GM18951 (cell line): ENCODE data around the gene ABCA8.
"Not testable (repeated sequence)": the region's sequence is repeated elsewhere in the genome, so short reads cannot be mapped to it uniquely, and the experiment has no call there.

Experiments used
- POLR2A ChIP-seq: IDR thresholded peaks from 4 replicates; pipeline ENCODE4 v1.6.1; 2011; ENCODE audit warnings: mild to moderate bottlenecking; ENCODE audit not compliant: insufficient read length, insufficient read depth; ENCODE audit errors: extremely low read depth
- in situ Hi-C: fragments of 300-500 bp; cut with MboI; formaldehyde crosslinking; loops from one replicate; pipeline ENCODE4 v1.12.0; 2022; ENCODE audit warnings: low sequenced_read_pairs, mixed read lengths, inconsistent platforms; ENCODE audit not compliant: unreplicated experiment

ABCA8 gene, protein sequence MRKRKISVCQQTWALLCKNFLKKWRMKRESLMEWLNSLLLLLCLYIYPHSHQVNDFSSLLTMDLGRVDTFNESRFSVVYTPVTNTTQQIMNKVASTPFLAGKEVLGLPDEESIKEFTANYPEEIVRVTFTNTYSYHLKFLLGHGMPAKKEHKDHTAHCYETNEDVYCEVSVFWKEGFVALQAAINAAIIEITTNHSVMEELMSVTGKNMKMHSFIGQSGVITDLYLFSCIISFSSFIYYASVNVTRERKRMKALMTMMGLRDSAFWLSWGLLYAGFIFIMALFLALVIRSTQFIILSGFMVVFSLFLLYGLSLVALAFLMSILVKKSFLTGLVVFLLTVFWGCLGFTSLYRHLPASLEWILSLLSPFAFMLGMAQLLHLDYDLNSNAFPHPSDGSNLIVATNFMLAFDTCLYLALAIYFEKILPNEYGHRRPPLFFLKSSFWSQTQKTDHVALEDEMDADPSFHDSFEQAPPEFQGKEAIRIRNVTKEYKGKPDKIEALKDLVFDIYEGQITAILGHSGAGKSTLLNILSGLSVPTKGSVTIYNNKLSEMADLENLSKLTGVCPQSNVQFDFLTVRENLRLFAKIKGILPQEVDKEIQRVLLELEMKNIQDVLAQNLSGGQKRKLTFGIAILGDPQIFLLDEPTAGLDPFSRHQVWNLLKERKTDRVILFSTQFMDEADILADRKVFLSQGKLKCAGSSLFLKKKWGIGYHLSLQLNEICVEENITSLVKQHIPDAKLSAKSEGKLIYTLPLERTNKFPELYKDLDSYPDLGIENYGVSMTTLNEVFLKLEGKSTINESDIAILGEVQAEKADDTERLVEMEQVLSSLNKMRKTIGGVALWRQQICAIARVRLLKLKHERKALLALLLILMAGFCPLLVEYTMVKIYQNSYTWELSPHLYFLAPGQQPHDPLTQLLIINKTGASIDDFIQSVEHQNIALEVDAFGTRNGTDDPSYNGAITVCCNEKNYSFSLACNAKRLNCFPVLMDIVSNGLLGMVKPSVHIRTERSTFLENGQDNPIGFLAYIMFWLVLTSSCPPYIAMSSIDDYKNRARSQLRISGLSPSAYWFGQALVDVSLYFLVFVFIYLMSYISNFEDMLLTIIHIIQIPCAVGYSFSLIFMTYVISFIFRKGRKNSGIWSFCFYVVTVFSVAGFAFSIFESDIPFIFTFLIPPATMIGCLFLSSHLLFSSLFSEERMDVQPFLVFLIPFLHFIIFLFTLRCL (N-terminal part only)

GRCh38 chr17:68955181-68955841, at the start of gene ABCA8:
TSS of gene ABCA8 (minus strand) at chr17:68955392. CDS start at chr17:68942034, 13,358 bp downstream.
- in situ Hi-C loops: no loop called here
- TF ChIP-seq POLR2A: no peak

- in situ Hi-C loops: not testable (repeated sequence)
Observed at GRCh38 chr17:69004759-69005158, 49.6 kb upstream of the ABCA8 start.

GRCh38 chr17:68999743-69000142, 44.6 kb upstream of the ABCA8 start:
- in situ Hi-C loops: not testable (repeated sequence)

DNA sequence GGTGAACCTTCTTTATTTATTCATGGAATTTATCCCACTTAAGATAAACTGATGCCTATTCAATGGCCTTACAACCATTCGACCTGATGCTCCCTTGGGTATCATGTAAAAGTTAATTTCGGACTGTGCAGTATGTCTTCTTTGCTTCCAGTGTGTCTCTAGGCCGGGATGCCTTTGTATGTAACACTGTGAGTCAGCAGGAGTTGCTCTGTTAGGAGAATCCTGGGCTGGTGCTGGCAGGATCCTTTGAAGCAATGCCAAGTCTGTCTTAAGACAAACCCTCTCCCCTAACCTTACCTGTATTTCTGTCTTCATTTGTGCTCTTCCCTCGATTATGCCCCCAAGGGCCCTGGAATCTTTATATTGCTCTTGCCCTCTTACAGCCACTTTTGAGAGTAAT, 37.9 kb upstream of the ABCA8 start:
- in situ Hi-C loops: no loop called here
- TF ChIP-seq POLR2A: no peak

DNA sequence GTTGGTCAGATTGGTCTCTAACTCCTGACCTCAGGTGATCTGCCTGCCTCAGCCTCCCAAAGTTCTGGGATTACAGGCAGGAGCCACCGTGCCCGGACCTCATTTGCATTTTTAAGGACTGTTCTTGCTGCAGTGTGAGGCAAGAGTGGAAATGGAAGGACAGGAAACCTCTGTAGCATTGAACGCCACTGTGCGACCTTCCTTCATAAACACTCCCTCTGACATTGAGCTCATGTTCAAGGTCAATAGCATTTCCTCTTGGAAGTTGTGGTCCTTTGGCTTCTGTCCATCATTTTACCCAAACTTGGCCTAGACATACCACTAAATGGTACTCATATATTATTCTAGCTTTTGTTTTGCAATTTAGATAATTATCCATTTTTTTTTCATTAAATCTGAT, 32.8 kb upstream of the ABCA8 start:
- in situ Hi-C loops: no loop called here
- no peak for TF ChIP-seq POLR2A

DNA sequence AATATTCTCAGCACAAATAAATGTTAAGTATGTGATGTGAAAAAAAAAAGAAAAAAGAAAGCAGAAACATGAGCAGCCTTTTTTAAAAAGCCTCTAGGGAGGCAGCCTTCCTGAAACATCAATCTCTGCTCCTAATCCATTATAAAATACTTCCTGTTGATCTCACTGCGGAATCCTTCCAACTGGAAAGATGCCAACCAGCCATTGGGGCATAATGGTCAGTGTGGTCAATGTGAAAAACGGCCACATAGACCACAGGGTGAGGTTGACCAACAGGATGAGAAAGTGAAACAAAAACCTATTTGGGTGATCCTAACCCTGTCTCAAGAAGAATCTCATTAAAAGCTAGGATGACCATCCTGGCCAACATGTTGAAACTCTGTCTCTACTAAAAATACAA, 26.1 kb upstream of the ABCA8 start:
- in situ Hi-C loops: no loop called here
- no peak for TF ChIP-seq POLR2A

- in situ Hi-C loops: loop anchor here (10.0 kb wide), 1 partner anchor 198 kb away; no protein-coding TSS in a partner anchor
Observed at GRCh38 chr17:68973098-68973846, 18.1 kb upstream of the ABCA8 start.

GRCh38 chr17:68972119-68972704, 17.0 kb upstream of the ABCA8 start:
- in situ Hi-C loops: loop anchor here (10.0 kb wide), 1 partner anchor 197 kb away; no protein-coding TSS in a partner anchor
- no peak for TF ChIP-seq POLR2A

More at GRCh38 chr17:68973098-68973846, 18.1 kb upstream of the ABCA8 start:
- TF ChIP-seq POLR2A: no peak

GRCh38 chr17:68969101-68969500, 13.9 kb upstream of the ABCA8 start:
- in situ Hi-C loops: no loop called here

DNA sequence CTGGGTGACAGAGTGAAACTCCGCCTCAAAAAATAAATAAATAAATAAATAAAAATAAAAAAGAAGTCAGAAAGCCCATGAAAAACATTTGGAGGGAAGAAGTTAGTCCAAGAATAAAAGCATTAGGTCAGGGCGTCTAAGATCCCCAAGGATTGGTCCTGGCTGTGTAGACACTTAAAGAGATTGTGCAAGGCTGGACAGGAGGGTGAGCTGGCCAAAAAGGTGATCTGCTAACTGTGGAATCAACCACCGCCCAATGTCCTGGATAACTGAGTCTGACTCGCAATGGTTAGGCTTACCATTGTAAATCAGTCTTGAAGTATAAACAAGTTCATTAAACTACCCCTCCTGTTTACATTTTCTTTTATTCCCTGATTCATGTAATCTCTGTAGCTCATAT, 8.8 kb upstream of the ABCA8 start:
- in situ Hi-C loops: no loop called here
- TF ChIP-seq POLR2A: no peak

More at GRCh38 chr17:68969101-68969500, 13.9 kb upstream of the ABCA8 start:
- no peak for TF ChIP-seq POLR2A

DNA sequence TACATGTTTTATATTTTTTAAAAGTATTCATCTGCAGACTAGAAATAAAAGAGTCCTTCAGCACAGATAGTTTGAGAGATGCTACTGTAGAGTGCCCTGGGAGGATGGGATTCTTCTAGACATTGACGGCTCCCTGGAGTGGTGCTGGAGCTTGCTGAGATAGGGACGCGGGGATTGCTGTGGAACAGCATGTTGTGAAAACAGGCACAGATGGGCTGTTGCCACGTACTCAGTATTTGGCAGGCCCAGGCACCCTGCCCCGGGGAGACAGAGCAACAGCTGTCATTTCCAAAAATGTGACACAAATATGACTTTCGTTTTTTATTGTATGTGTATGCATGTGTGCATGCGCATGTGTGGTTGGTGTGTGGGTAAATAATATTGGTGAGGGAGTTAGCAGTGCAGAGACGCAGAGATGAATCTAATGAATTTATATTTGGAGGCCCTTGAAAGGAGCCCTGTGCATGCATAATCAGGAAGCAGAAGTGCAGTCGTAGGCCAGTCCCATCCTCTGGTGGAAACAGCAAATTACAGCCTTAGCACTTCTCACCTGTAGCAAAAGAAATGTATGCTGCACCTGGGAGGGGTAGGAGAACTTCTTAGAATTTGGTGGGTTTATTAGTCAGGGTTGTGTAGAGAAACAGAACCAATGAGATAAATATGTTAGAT, 6.2 kb upstream of the ABCA8 start:
- TF ChIP-seq POLR2A: no peak
- in situ Hi-C loops: no loop called here

DNA sequence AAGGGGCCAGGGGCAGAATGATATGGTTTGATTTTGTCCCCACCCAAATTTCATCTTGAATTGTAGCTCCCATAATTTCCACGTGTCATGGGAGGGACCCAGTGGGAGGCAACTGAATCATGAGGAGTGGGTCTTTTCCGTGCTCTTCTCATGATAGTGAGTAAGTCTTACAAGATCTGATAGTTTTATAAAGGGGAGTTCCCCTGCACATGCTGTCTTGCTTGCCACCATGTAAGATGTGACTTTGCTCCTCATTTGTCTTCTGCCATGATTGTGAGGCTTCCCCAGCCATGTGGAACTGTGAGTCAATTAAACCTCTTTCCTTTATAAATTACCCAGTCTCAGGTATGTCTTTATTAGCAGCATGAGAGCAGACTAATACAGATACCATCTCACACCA, 3.9 kb upstream of the ABCA8 start:
- in situ Hi-C loops: not testable (repeated sequence)
